H1 (cell line): ENCODE data around the gene SEZ6.

Source experiments
- CBX8 ChIP-seq: fragments of 300-800, 300-1000 bp; sonication (generic); IDR thresholded peaks from 2 replicates; pipeline ENCODE4 v1.7.1; 2016; ENCODE audit warnings: low read depth, low read length, borderline replicate concordance
- CEBPB ChIP-seq: IDR thresholded peaks from 2 replicates; pipeline ENCODE4 v1.6.1; 2012; ENCODE audit warnings: low read depth, low read length
- CHD1 ChIP-seq: IDR thresholded peaks from 2 replicates; pipeline ENCODE4 v1.6.1; 2012; ENCODE audit warnings: low read depth, low read length, improper control_type of control experiment
- CHD2 ChIP-seq: IDR thresholded peaks from 2 replicates; pipeline ENCODE4 v1.6.1; 2012; ENCODE audit warnings: low read length, improper control_type of control experiment
- CHD7 ChIP-seq: fragments of 300-600 bp; sonication (generic); IDR thresholded peaks from 2 replicates; pipeline ENCODE4 v1.7.1; 2012; ENCODE audit warnings: low read length, moderate library complexity, mild to moderate bottlenecking, inconsistent platforms; ENCODE audit not compliant: insufficient replicate concordance
- CTCF ChIP-seq, 3 experiments: IDR thresholded peaks; 1 replicate in 2 of 3; 2 replicates in 1 of 3; pipeline versions ENCODE4 v1.5.1 to v1.6.1; 2011; ENCODE audit warnings: low read length in 3 of 3, mild to moderate bottlenecking in 3 of 3, inconsistent platforms in 2 of 3, low read depth in 1 of 3, moderate library complexity in 1 of 3; ENCODE audit not compliant: insufficient read depth in 1 of 3; ENCODE audit errors: control extremely low read depth in 1 of 3
- EZH2 ChIP-seq: fragments of 200-600 bp; sonication (generic); IDR thresholded peaks from 2 replicates; pipeline ENCODE4 v1.7.1; 2012; ENCODE audit warnings: low read depth, mild to moderate bottlenecking, moderate library complexity, low read length, inconsistent platforms; ENCODE audit not compliant: severe bottlenecking
- JUN ChIP-seq: IDR thresholded peaks from 2 replicates; pipeline ENCODE4 v1.6.1; 2011; ENCODE audit warnings: low read depth, mild to moderate bottlenecking, improper control_type of control experiment, low read length
- NRF1 ChIP-seq: IDR thresholded peaks from 2 replicates; pipeline ENCODE4 v1.6.1; 2011; ENCODE audit warnings: mild to moderate bottlenecking, low read depth, low read length, improper control_type of control experiment
- POLR2A ChIP-seq, 2 experiments: IDR thresholded peaks; 1 replicate in 1 of 2; 2 replicates in 1 of 2; pipeline ENCODE4 v1.6.1; 2011; ENCODE audit warnings: low read depth in 2 of 2, low read length in 2 of 2, mild to moderate bottlenecking in 2 of 2; ENCODE audit errors: control extremely low read depth in 1 of 2
- RAD21 ChIP-seq, 2 experiments: IDR thresholded peaks in 1 of 2; conservative IDR thresholded peaks in 1 of 2; 2 replicates each; pipeline ENCODE4 v1.6.1; 2011; ENCODE audit warnings: low read depth in 2 of 2, low read length in 2 of 2, improper control_type of control experiment in 1 of 2, inconsistent platforms in 1 of 2, mild to moderate bottlenecking in 1 of 2, moderate library complexity in 1 of 2
- SIN3A ChIP-seq, 2 experiments: IDR thresholded peaks in 1 of 2; conservative IDR thresholded peaks in 1 of 2; 2 replicates each; pipeline ENCODE4 v1.6.1; 2011 to 2012; ENCODE audit warnings: low read length in 2 of 2, improper control_type of control experiment in 1 of 2, low read depth in 1 of 2, mild to moderate bottlenecking in 1 of 2
- TAF7 ChIP-seq: optimal IDR thresholded peaks from 2 replicates; pipeline ENCODE3; 2011; ENCODE audit warnings: low read depth, mild to moderate bottlenecking, inconsistent platforms, low read length, moderate library complexity, borderline replicate concordance
- ZNF274 ChIP-seq: IDR thresholded peaks from 2 replicates; pipeline ENCODE4 v1.7.0; 2012; ENCODE audit warnings: low read length, borderline replicate concordance; ENCODE audit errors: extremely low read depth

GRCh38 chr17:29020576-29020975 is 14.7 kb upstream of the SEZ6 start:
- TF ChIP-seq RAD21 (IDR thresholded peaks at IDR 0.05 in 1 of 2, conservative IDR thresholded peaks at IDR 0.05 in 1 of 2; ENCODE audit: low read depth in 2 of 2, low read length in 2 of 2), result no peak
- no peak for TF ChIP-seq CTCF (IDR thresholded peaks at IDR 0.05; ENCODE audit: control extremely low read depth in 1 of 3, insufficient read depth in 1 of 3, low read depth in 1 of 3, low read length in 3 of 3)
- no peak for TF ChIP-seq TAF7
- no peak for TF ChIP-seq EZH2
- TF ChIP-seq CHD1, result no peak
- no peak for TF ChIP-seq CBX8
- no peak for TF ChIP-seq CHD2
- TF ChIP-seq ZNF274, result no peak
- no peak for TF ChIP-seq CHD7
- TF ChIP-seq POLR2A (IDR thresholded peaks at IDR 0.05; ENCODE audit: control extremely low read depth in 1 of 2, low read depth in 2 of 2, low read length in 2 of 2), result no peak
- TF ChIP-seq SIN3A (conservative IDR thresholded peaks at IDR 0.05 in 1 of 2, IDR thresholded peaks at IDR 0.05 in 1 of 2; ENCODE audit: low read depth in 1 of 2, low read length in 2 of 2), result no peak
- no peak for TF ChIP-seq CEBPB
- no peak for TF ChIP-seq JUN
- no peak for TF ChIP-seq NRF1
